ENCODE results near the gene TATDN2.

DNA sequence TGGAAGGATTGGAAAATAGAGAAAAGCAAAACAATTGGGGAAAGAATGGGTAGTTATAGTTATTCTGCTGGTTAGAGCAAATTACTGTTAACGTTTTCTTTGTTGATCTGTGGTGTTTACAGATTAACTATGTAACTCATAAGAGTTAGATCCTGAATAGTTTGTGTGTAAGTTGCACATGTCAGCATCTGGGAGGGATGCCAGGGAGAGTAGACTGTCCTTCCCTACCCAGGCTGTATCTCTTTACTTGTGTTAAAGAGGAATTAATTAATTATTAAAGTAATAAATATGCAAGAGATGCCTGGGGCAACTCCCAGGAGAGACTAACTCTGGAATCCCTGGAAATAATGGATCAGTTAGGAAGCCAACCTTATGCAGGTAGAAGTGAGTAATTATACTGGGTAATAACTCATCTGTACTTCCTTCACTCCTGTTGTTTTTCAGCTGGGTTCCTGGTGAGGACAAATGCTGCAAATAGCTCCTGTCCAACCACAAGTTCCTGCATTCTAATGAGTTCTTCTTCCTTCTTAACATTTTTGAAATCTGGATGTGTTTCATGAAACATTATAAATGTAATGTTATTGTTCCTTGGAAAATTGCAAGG is 25.5 kb downstream of the TATDN2 start:
- TF ChIP-seq, protein P1, sequence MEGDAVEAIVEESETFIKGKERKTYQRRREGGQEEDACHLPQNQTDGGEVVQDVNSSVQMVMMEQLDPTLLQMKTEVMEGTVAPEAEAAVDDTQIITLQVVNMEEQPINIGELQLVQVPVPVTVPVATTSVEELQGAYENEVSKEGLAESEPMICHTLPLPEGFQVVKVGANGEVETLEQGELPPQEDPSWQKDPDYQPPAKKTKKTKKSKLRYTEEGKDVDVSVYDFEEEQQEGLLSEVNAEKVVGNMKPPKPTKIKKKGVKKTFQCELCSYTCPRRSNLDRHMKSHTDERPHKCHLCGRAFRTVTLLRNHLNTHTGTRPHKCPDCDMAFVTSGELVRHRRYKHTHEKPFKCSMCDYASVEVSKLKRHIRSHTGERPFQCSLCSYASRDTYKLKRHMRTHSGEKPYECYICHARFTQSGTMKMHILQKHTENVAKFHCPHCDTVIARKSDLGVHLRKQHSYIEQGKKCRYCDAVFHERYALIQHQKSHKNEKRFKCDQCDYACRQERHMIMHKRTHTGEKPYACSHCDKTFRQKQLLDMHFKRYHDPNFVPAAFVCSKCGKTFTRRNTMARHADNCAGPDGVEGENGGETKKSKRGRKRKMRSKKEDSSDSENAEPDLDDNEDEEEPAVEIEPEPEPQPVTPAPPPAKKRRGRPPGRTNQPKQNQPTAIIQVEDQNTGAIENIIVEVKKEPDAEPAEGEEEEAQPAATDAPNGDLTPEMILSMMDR (IDR thresholded peaks at IDR 0.05; ENCODE audit: borderline replicate concordance, extremely low read depth, low read length, poor library complexity, severe bottlenecking): no peak
- no peak for TF ChIP-seq EZH2 (IDR thresholded peaks at IDR 0.05; ENCODE audit: borderline replicate concordance, low read depth, low read length, severe bottlenecking)
